Right atrium auricular region (tissue), 2 donors: ENCODE data around the gene OR2AP1. TPM values are rescaled to one million over a fixed set of nuclear protein-coding genes. Genes with fewer than 3 reads are reported as not detected.
"Not testable (repeated sequence)": the region's sequence is repeated elsewhere in the genome, so short reads cannot be mapped to it uniquely, and the experiment has no call there.

Experiments used
- DNase-seq: peaks from one replicate; pipeline ENCODE4 v3.0.0-alpha.2; 2019; ENCODE audit warnings: low spot score
- H3K27ac ChIP-seq, 2 donors: fragments of 200-600 bp; sonication (generic); 1 replicate in 1 of 2; 2 replicates in 1 of 2; pipeline ENCODE4 v1.5.1; 2016 to 2019
- H3K27me3 ChIP-seq, 2 donors: fragments of 200-600 bp; sonication (generic); one replicate each; pipeline versions ENCODE4 v1.5.1 to v1.6.0; 2017 to 2019
- H3K36me3 ChIP-seq: fragments of 200-600 bp; sonication (generic); one replicate; pipeline ENCODE4 v1.5.1; 2016
- H3K4me1 ChIP-seq, 2 donors: fragments of 200-600 bp; sonication (generic); one replicate each; pipeline versions ENCODE4 v1.5.1 to v1.6.0; 2017 to 2019
- H3K4me3 ChIP-seq, 2 donors: fragments of 200-600 bp; sonication (generic); 1 replicate in 1 of 2; 2 replicates in 1 of 2; pipeline ENCODE4 v1.5.1; 2017 to 2019; ENCODE audit warnings: mild to moderate bottlenecking in 1 of 2, moderate library complexity in 1 of 2
- H3K9me3 ChIP-seq, 2 donors: fragments of 200-600 bp; sonication (generic); one replicate each; pipeline ENCODE4 v1.5.1; 2019
- CTCF ChIP-seq, 2 donors: fragments of 200-600 bp; sonication (generic); IDR thresholded peaks; one replicate each; pipeline ENCODE4 v1.5.1; 2019; ENCODE audit warnings: antibody characterized with exemption in 2 of 2
- total RNA-seq, 2 donors: library from RNA; depleted of rRNA; stranded (reverse); fragments of >200 nt; gene quantifications; one replicate each; pipeline ENCODE4 v1.1.0, GENCODE V29; 2016

The OR2AP1 gene
- total RNA-seq = not detected

GRCh38 chr12:55572168-55572567, at the start of gene OR2AP1:
Gene OR2AP1 (plus strand): TSS chr12:55572468. CDS start chr12:55574415, 1,947 bp downstream.
- Histone ChIP-seq H3K27ac (no peak within 1 kb of the TSS), H3K27me3 (no peaks in the 10 kb centered on the region), H3K36me3 (no peaks in the 10 kb centered on the region), H3K4me3 (no peak within 1 kb of the TSS), H3K9me3 (peaks cover 6 to 22% of the 10 kb centered on the region in 2 donors), H3K4me1 (no peaks in the 10 kb centered on the region)
- no peak for DNase-seq
- no peak for TF ChIP-seq CTCF (IDR thresholded peaks at IDR 0.05)

GRCh38 chr12:55548235-55548634, 24.0 kb upstream of the OR2AP1 start:
- not testable (repeated sequence) for H3K9me3 ChIP-seq

GRCh38 chr12:55548756-55549155, 23.5 kb upstream of the OR2AP1 start:
- Histone ChIP-seq H3K9me3 (no peaks in the 10 kb centered on the region), H3K4me3 (no peak overlapping the region), H3K4me1 (no peaks in the 10 kb centered on the region), H3K36me3 (no peaks in the 10 kb centered on the region), H3K27me3 (no peaks in the 10 kb centered on the region), H3K27ac (no peak overlapping the region)
- DNase-seq = no peak
- TF ChIP-seq CTCF (IDR thresholded peaks at IDR 0.05) = no peak

More at GRCh38 chr12:55548235-55548634, 24.0 kb upstream of the OR2AP1 start:
- H3K27me3 ChIP-seq, H3K36me3 ChIP-seq, H3K4me3 ChIP-seq, H3K27ac ChIP-seq, DNase-seq, H3K4me1 ChIP-seq: not testable (repeated sequence)

- Histone ChIP-seq H3K27me3 (no peaks in the 10 kb centered on the region), H3K36me3 (no peaks in the 10 kb centered on the region), H3K27ac (no peak within 1 kb of the TSS), H3K4me1 (no peaks in the 10 kb centered on the region), H3K9me3 (no peaks in the 10 kb centered on the region), H3K4me3 (no peak within 1 kb of the TSS)
- no peak for TF ChIP-seq CTCF (IDR thresholded peaks at IDR 0.05)
- no peak for DNase-seq
Measured at GRCh38 chr12:55549302-55549701, 23.0 kb upstream of the OR2AP1 start, which contains the start of gene OR6C4. Gene OR6C4 (plus strand): TSS chr12:55549602. CDS start chr12:55551227, 1,625 bp downstream.

GRCh38 chr12:55554296-55554695, 18.0 kb upstream of the OR2AP1 start:
- Histone ChIP-seq H3K27ac (no peak overlapping the region), H3K36me3 (no peaks in the 10 kb centered on the region), H3K27me3 (no peaks in the 10 kb centered on the region), H3K4me3 (no peak overlapping the region), H3K4me1 (no peaks in the 10 kb centered on the region), H3K9me3 (peaks cover 0 to 26% of the 10 kb centered on the region in 2 donors)
- TF ChIP-seq CTCF (IDR thresholded peaks at IDR 0.05) = no peak
- DNase-seq = no peak

- not testable (repeated sequence) for H3K4me3 ChIP-seq
Measured at GRCh38 chr12:55570060-55570459, 2.2 kb upstream of the OR2AP1 start.

GRCh38 chr12:55570689-55571088, 1.6 kb upstream of the OR2AP1 start:
- DNase-seq, H3K27me3 ChIP-seq, H3K27ac ChIP-seq, H3K4me3 ChIP-seq, H3K36me3 ChIP-seq, H3K4me1 ChIP-seq: not testable (repeated sequence)
- H3K9me3 ChIP-seq = peaks cover 6 to 22% of the 10 kb centered on the region in 2 donors

More at GRCh38 chr12:55570060-55570459, 2.2 kb upstream of the OR2AP1 start:
- not testable (repeated sequence) for DNase-seq, H3K27me3 ChIP-seq, H3K36me3 ChIP-seq, H3K4me1 ChIP-seq, H3K27ac ChIP-seq
- peaks cover 6 to 22% of the 10 kb centered on the region in 2 donors for H3K9me3 ChIP-seq
